Smooth muscle cell (in vitro differentiated cells): ENCODE results near the gene PPP6R3. TPM values are rescaled to one million over a fixed set of nuclear protein-coding genes. Genes with fewer than 3 reads are reported as not detected.
A peak's percentile ranks its signal among the peaks of the same experiment; 100 is the strongest.

ENCODE experiments used
- DNase-seq: peaks from one replicate; lab custom pipeline; 2025; ENCODE audit not compliant: unreplicated experiment; lab: John Stamatoyannopoulos, UW
- H2AFZ ChIP-seq: fragments of 200-600 bp; sonication (generic); 2 replicates; pipeline ENCODE4 v1.6.0; 2016; ENCODE audit warnings: antibody characterized with exemption, low read depth, mild to moderate bottlenecking
- H3F3A ChIP-seq: fragments of 200-600 bp; sonication (generic); 2 replicates; pipeline ENCODE4 v1.6.0; 2017; ENCODE audit warnings: antibody characterized with exemption, low read depth
- H3K27ac ChIP-seq: fragments of 200-600 bp; sonication (generic); 2 replicates; pipeline ENCODE4 v1.5.1; 2016; ENCODE audit warnings: low read depth, mild to moderate bottlenecking
- H3K27me3 ChIP-seq: fragments of 200-600 bp; sonication (generic); 2 replicates; pipeline ENCODE4 v1.6.1; 2016; ENCODE audit warnings: low read depth, mild to moderate bottlenecking
- H3K36me3 ChIP-seq: fragments of 200-600 bp; sonication (generic); 2 replicates; pipeline ENCODE4 v1.5.1; 2016; ENCODE audit warnings: low read depth
- H3K4me1 ChIP-seq: fragments of 200-600 bp; sonication (generic); 2 replicates; pipeline ENCODE4 v1.5.1; 2016; ENCODE audit warnings: low read depth
- H3K4me2 ChIP-seq: fragments of 200-600 bp; sonication (generic); 2 replicates; pipeline ENCODE4 v1.6.0; 2016; ENCODE audit warnings: mild to moderate bottlenecking
- H3K4me3 ChIP-seq: fragments of 200-600 bp; sonication (generic); 2 replicates; pipeline ENCODE4 v1.5.1; 2016; ENCODE audit warnings: mild to moderate bottlenecking
- H3K79me2 ChIP-seq: fragments of 200-600 bp; sonication (generic); 2 replicates; pipeline ENCODE4 v1.6.0; 2016; ENCODE audit warnings: low read depth, mild to moderate bottlenecking
- H3K9ac ChIP-seq: fragments of 200-600 bp; sonication (generic); 2 replicates; pipeline ENCODE4 v1.6.0; 2016; ENCODE audit warnings: low read depth
- H3K9me3 ChIP-seq: fragments of 200-600 bp; sonication (generic); replicated peaks from 2 replicates; pipeline ENCODE4 v1.5.1; 2016; ENCODE audit warnings: low read depth
- H4K20me1 ChIP-seq: fragments of 200-600 bp; sonication (generic); 2 replicates; pipeline ENCODE4 v1.6.0; 2016; ENCODE audit warnings: low read depth
- CTCF ChIP-seq: fragments of 200-600 bp; sonication (generic); IDR thresholded peaks from 2 replicates; pipeline ENCODE4 v1.5.1; 2017; ENCODE audit warnings: borderline replicate concordance, mild to moderate bottlenecking, antibody characterized with exemption; ENCODE audit not compliant: insufficient read depth, poor library complexity, severe bottlenecking
- WGBS: methylation state at CpG from one replicate; pipeline ENCODE4 v1.1.7; 2016; ENCODE audit warnings: low lambda C conversion rate; 5-methylcytosine and 5-hydroxymethylcytosine counted together
- polyA plus RNA-seq: library from polyadenylated mRNA; unstranded; fragments of >200 nt; fragmentation: Nextera tagmentation; extraction: Ambion mirVana; gene quantifications from 2 replicates; pipeline ENCODE4 v1.2.1, GENCODE V29; 2016
- total RNA-seq: library from RNA; depleted of rRNA; stranded (reverse); fragments of >200 nt; gene quantifications from 2 replicates; pipeline ENCODE4 v1.2.3, GENCODE V29; 2014

PPP6R3 gene
- total and polyA plus RNA-seq, 2 experiments from 2014 or later: 28.4 to 121 TPM

GRCh38 chr11:68498321-68498720 lies 37.8 kb downstream of the PPP6R3 start:
- no peak overlapping the region for H3K9ac ChIP-seq
- TF ChIP-seq CTCF: no peak
- WGBS: 91% methylated on average over 2 of the region's 2 CpGs
- H3K4me3 ChIP-seq: no peak overlapping the region
- H3K27ac ChIP-seq: no peak overlapping the region
- peaks cover 100% of the 10 kb centered on the region for H4K20me1 ChIP-seq
- no peaks in the 10 kb centered on the region for H3K4me1 ChIP-seq
- H3K27me3 ChIP-seq: no peaks in the 10 kb centered on the region
- no peaks in the 10 kb centered on the region for H3K36me3 ChIP-seq
- peaks cover 21% of the 10 kb centered on the region for H3F3A ChIP-seq
- no peak for DNase-seq
- H3K9me3 ChIP-seq: no peaks in the 10 kb centered on the region
- H2AFZ ChIP-seq: no peak overlapping the region
- peaks cover 98% of the 10 kb centered on the region for H3K79me2 ChIP-seq
- H3K4me2 ChIP-seq: peak overlapping the region; percentile 3

GRCh38 chr11:68498903-68499883 lies 38.6 kb downstream of the PPP6R3 start:
- Histone ChIP-seq H4K20me1 (peaks cover 100% of the 10 kb centered on the region), H3K4me2 (no peak overlapping the region), H3K4me3 (no peak overlapping the region), H3K4me1 (peaks cover under 1% of the 10 kb centered on the region), H3K36me3 (no peaks in the 10 kb centered on the region), H3F3A (peaks cover 28% of the 10 kb centered on the region), H3K79me2 (peaks cover 98% of the 10 kb centered on the region), H3K9ac (no peak overlapping the region), H2AFZ (no peak overlapping the region), H3K27ac (no peak overlapping the region), H3K27me3 (no peaks in the 10 kb centered on the region), H3K9me3 (no peaks in the 10 kb centered on the region)
- no peak for TF ChIP-seq CTCF
- WGBS: 73% methylated on average over 11 of the region's 11 CpGs
- no peak for DNase-seq

GRCh38 chr11:68500206-68500605 lies 39.7 kb downstream of the PPP6R3 start:
- Histone ChIP-seq H3K4me3 (no peak overlapping the region), H3K9ac (no peak overlapping the region), H3K4me1 (peaks cover 11% of the 10 kb centered on the region), H4K20me1 (peaks cover 100% of the 10 kb centered on the region), H3F3A (peaks cover 30% of the 10 kb centered on the region), H2AFZ (no peak overlapping the region), H3K79me2 (peaks cover 98% of the 10 kb centered on the region), H3K9me3 (no peaks in the 10 kb centered on the region), H3K4me2 (no peak overlapping the region), H3K36me3 (no peaks in the 10 kb centered on the region), H3K27ac (no peak overlapping the region), H3K27me3 (no peaks in the 10 kb centered on the region)
- DNase-seq: no peak
- WGBS: 100% methylated on average over 2 of the region's 2 CpGs
- no peak for TF ChIP-seq CTCF
